Endothelial cell of coronary artery (primary cell): Measurements from ENCODE around the gene ZNF99. TPM values are rescaled to one million over a fixed set of nuclear protein-coding genes. Genes with fewer than 3 reads are reported as not detected.

Experiments used
- total RNA-seq: library from RNA; depleted of rRNA; stranded (reverse); fragments of >200 nt; gene quantifications from 2 replicates; pipeline ENCODE4 v1.2.3, GENCODE V29; 2014

ZNF99 gene
- not detected in 2 replicates for total RNA-seq

DNA sequence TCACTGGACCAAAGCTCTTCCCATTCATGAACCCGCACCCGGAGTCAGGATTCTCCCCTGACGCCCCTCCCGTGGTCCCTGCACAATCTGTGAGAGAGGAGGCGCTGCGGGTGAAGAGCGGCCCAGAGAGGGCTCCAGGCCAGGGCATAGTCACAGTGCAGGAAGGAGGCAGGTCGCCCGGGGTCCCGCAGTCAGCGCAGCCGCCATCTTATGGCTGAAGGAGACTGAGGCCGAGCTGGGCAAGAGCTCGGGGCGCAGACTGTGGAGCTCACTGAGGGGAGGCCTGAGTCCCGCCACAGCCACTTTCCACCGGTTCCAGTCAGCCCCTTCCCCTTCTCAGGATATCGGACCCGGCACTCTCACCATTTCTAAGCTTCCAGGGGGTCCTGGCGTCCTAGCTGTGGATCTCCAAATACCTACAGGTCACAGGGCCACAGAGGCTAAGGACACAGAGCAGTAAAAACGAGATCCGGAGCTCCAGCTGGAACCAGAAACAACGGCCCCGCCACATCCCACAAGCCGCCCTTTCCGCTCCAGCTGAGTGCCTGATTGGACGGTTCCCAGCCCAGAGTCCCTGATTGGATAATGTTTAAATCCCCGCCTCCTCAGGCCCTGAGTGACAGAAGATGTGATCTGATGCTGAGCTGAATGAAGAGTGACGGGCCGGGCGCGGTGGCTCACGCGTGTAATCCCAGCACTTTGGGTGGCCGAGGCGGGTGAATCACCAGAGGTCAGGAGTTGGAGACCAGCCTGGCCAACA, at the start of gene ZNF99:
ZNF99 (minus strand) TSS at position 501 of the 760 bp plus-strand sequence; CDS start at position 366, 135 bp downstream.

DNA sequence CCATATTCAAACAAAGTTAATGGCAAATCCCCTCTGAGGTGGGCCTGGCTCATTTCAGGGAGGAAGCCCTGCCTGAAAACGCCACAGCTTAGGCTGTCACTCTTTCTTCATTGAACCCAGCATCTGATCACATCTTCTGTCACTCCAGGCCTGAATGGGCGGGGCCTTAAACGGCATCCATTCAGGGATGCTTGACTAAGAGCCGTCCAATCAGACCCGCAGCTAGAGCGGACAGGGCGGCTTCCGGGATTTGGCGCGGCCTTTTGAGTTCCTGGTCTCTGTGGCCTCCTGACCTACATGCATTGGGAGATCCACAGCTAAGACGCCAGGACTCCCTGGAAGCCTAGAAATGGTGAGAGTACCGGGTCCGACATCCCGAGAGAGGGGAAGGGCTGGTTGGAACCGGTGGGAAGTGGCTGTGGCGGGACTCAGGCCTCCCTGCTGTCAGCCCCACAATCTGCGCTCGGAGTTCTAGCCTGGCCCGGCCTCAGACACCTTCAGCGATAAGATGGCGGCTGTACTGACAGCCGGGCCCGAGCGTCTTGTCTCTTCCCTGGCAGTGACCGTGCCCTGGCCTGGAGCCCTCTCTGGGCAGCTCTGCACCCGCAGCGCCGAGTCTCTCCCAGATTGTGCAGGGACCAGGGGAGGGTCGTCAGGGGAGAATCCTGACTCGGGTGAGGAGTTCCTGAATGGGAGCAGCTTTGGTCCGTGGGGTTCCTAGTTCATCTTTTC, 48.2 kb upstream of the ZNF99 start, which contains the start of gene ZNF723:
ZNF723 (plus strand) TSS at position 261 of the 732 bp plus-strand sequence; CDS start at position 350, 89 bp downstream.

Other genes with a start within 250 kb of the ZNF99 start
- gene ZNF492, start 149.8 kb downstream of the ZNF99 start, total RNA-seq = 0.19 TPM in 1 of 2 replicates, not detected in the other
- not detected in 2 replicates for gene ZNF723, start 48.1 kb upstream of the ZNF99 start, total RNA-seq
- not detected in 2 replicates for gene ZNF728, start 219.0 kb upstream of the ZNF99 start, total RNA-seq